ES-I3 (cell line): ENCODE measurements around the gene PSMC2.

Experiments
- H3K36me3 ChIP-seq: 2 replicates; pipeline ENCODE4 v1.6.1; 2013; ENCODE audit warnings: mild to moderate bottlenecking, low read length, control low read depth, moderate library complexity; ENCODE audit not compliant: insufficient read depth
- H3K4me1 ChIP-seq: 2 replicates; pipeline ENCODE4 v1.6.1; 2013; ENCODE audit warnings: mild to moderate bottlenecking, control low read depth, low read length; ENCODE audit not compliant: insufficient read depth
- H3K9ac ChIP-seq: 2 replicates; pipeline ENCODE4 v1.6.1; 2013; ENCODE audit warnings: low read depth, mild to moderate bottlenecking, low read length, moderate library complexity
- H3K9me3 ChIP-seq: 2 replicates; pipeline ENCODE4 v1.6.1; 2013; ENCODE audit warnings: mild to moderate bottlenecking, low read length, moderate library complexity; ENCODE audit not compliant: control insufficient read depth, insufficient read depth

Gene PSMC2

GRCh38 chr7:103347507-103348267, at the start of gene PSMC2:
Gene PSMC2, plus strand, starts transcription at chr7:103347643. Its CDS starts 69 bp downstream, at chr7:103347712.
- Histone ChIP-seq H3K9ac (peak within 1 kb of the TSS; percentile 95), H3K36me3 (no peaks in the 10 kb centered on the region; the same call in 1 of the 2 replicates), H3K4me1 (peaks cover 4% of the 10 kb centered on the region; the same call in 1 of the 2 replicates), H3K9me3 (no peaks in the 10 kb centered on the region)

GRCh38 chr7:103297837-103298179, 49.6 kb upstream of the PSMC2 start:
- H3K9ac ChIP-seq, result peak overlapping the region; percentile 66
- H3K36me3 ChIP-seq, result peaks cover 7% of the 10 kb centered on the region
- H3K9me3 ChIP-seq, result no peaks in the 10 kb centered on the region
- H3K4me1 ChIP-seq, result peaks cover 5% of the 10 kb centered on the region

- H3K36me3 ChIP-seq, result peaks cover 10% of the 10 kb centered on the region
- H3K9me3 ChIP-seq, result no peaks in the 10 kb centered on the region
- no peak overlapping the region for H3K9ac ChIP-seq
- H3K4me1 ChIP-seq, result peaks cover 5% of the 10 kb centered on the region
Measured at GRCh38 chr7:103299660-103300059, 47.8 kb upstream of the PSMC2 start.

- H3K9me3 ChIP-seq, result no peaks in the 10 kb centered on the region
- H3K36me3 ChIP-seq, result peaks cover 10% of the 10 kb centered on the region
- H3K4me1 ChIP-seq, result peaks cover 5% of the 10 kb centered on the region
- no peak overlapping the region for H3K9ac ChIP-seq
Measured at GRCh38 chr7:103301441-103301840, 46.0 kb upstream of the PSMC2 start.

- no peak overlapping the region for H3K9ac ChIP-seq
- H3K4me1 ChIP-seq, result no peaks in the 10 kb centered on the region
- peaks cover 21% of the 10 kb centered on the region for H3K36me3 ChIP-seq
- H3K9me3 ChIP-seq, result no peaks in the 10 kb centered on the region
Measured at GRCh38 chr7:103307503-103308231, 39.8 kb upstream of the PSMC2 start.

GRCh38 chr7:103314852-103315251, 32.6 kb upstream of the PSMC2 start:
- Histone ChIP-seq H3K9ac (no peak overlapping the region), H3K9me3 (no peaks in the 10 kb centered on the region), H3K36me3 (peaks cover 47% of the 10 kb centered on the region), H3K4me1 (no peaks in the 10 kb centered on the region)

- Histone ChIP-seq H3K9ac (no peak overlapping the region), H3K9me3 (no peaks in the 10 kb centered on the region), H3K36me3 (peaks cover 33% of the 10 kb centered on the region)
Measured at GRCh38 chr7:103316380-103316941, 31.0 kb upstream of the PSMC2 start.

GRCh38 chr7:103317009-103317408, 30.4 kb upstream of the PSMC2 start:
- Histone ChIP-seq H3K9ac (no peak overlapping the region), H3K36me3 (peaks cover 33% of the 10 kb centered on the region), H3K9me3 (no peaks in the 10 kb centered on the region), H3K4me1 (no peaks in the 10 kb centered on the region)

More at GRCh38 chr7:103316380-103316941, 31.0 kb upstream of the PSMC2 start:
- H3K4me1 ChIP-seq, result no peaks in the 10 kb centered on the region

- Histone ChIP-seq H3K4me1 (no peaks in the 10 kb centered on the region), H3K36me3 (peaks cover 6% of the 10 kb centered on the region), H3K9ac (no peak overlapping the region), H3K9me3 (no peaks in the 10 kb centered on the region)
Measured at GRCh38 chr7:103325744-103326143, 21.7 kb upstream of the PSMC2 start.

GRCh38 chr7:103336761-103337160, 10.7 kb upstream of the PSMC2 start:
- Histone ChIP-seq H3K9ac (no peak overlapping the region), H3K36me3 (peaks cover 18% of the 10 kb centered on the region), H3K9me3 (no peaks in the 10 kb centered on the region), H3K4me1 (no peaks in the 10 kb centered on the region)

GRCh38 chr7:103338864-103339263, 8.6 kb upstream of the PSMC2 start:
- Histone ChIP-seq H3K4me1 (peaks cover 4% of the 10 kb centered on the region; the same call in 1 of the 2 replicates), H3K9ac (no peak overlapping the region), H3K36me3 (peaks cover 19% of the 10 kb centered on the region), H3K9me3 (no peaks in the 10 kb centered on the region)

GRCh38 chr7:103341466-103341865, 6.0 kb upstream of the PSMC2 start:
- peaks cover 4% of the 10 kb centered on the region; the same call in 1 of the 2 replicates for H3K4me1 ChIP-seq

GRCh38 chr7:103343332-103343731, 4.1 kb upstream of the PSMC2 start:
- H3K9me3 ChIP-seq, result no peaks in the 10 kb centered on the region
- H3K36me3 ChIP-seq, result peaks cover 7% of the 10 kb centered on the region; the same call in 1 of the 2 replicates
- H3K9ac ChIP-seq, result peak overlapping the region; percentile 97
- peaks cover 4% of the 10 kb centered on the region; the same call in 1 of the 2 replicates for H3K4me1 ChIP-seq

More at GRCh38 chr7:103341466-103341865, 6.0 kb upstream of the PSMC2 start:
- no peak overlapping the region for H3K9ac ChIP-seq
- H3K9me3 ChIP-seq, result no peaks in the 10 kb centered on the region
- peaks cover 13% of the 10 kb centered on the region for H3K36me3 ChIP-seq

GRCh38 chr7:103343758-103344452, 3.5 kb upstream of the PSMC2 start:
- Histone ChIP-seq H3K9ac (peak overlapping the region; percentile 97), H3K36me3 (peaks cover 7% of the 10 kb centered on the region; the same call in 1 of the 2 replicates), H3K4me1 (peaks cover 4% of the 10 kb centered on the region; the same call in 1 of the 2 replicates), H3K9me3 (no peaks in the 10 kb centered on the region)
